Transverse colon (tissue), 4 donors: ENCODE results near the gene GTPBP1. TPM values are rescaled to one million over a fixed set of nuclear protein-coding genes. Genes with fewer than 3 reads are reported as not detected.

Source experiments
- DNase-seq: peaks from one replicate; pipeline ENCODE4 v3.0.0-alpha.2; 2019
- H3K27ac ChIP-seq, 4 donors: fragments of 200-600 bp; sonication (generic); 2 replicates each; pipeline ENCODE4 v1.5.1; 2016 to 2018; ENCODE audit warnings: inconsistent platforms in 4 of 4
- H3K27me3 ChIP-seq: fragments of 200-600 bp; sonication (generic); 2 replicates; pipeline ENCODE4 v1.5.1; 2017; ENCODE audit warnings: inconsistent platforms
- H3K36me3 ChIP-seq, 4 donors: fragments of 200-600 bp; sonication (generic); 2 replicates each; pipeline ENCODE4 v1.5.1; 2017 to 2019; ENCODE audit warnings: inconsistent platforms in 4 of 4
- H3K4me1 ChIP-seq, 4 donors: fragments of 200-600 bp; sonication (generic); 2 replicates each; pipeline ENCODE4 v1.5.1; 2017 to 2020; ENCODE audit warnings: inconsistent platforms in 4 of 4
- H3K4me3 ChIP-seq, 4 donors: fragments of 200-600 bp; sonication (generic); 1 replicate in 1 of 4; 2 replicates in 3 of 4; pipeline versions ENCODE4 v1.5.1 to v1.6.1; 2017 to 2019; ENCODE audit warnings: inconsistent platforms in 4 of 4
- H3K9me3 ChIP-seq, 2 donors: fragments of 200-600 bp; sonication (generic); 2 replicates each; pipeline ENCODE4 v1.5.1; 2017 to 2019; ENCODE audit warnings: inconsistent platforms in 2 of 2
- EP300 ChIP-seq: sonication (generic); formaldehyde crosslinking; IDR thresholded peaks from one replicate; pipeline ENCODE4 v1.6.1; 2017; ENCODE audit warnings: antibody characterized with exemption, low read depth
- POLR2A ChIP-seq: fragments of 450-650 bp; IDR thresholded peaks from one replicate; pipeline ENCODE4 v1.6.1; 2016; ENCODE audit warnings: antibody characterized with exemption, mild to moderate bottlenecking, moderate library complexity
- POLR2AphosphoS5 ChIP-seq, 3 donors: sonication (generic); formaldehyde crosslinking; IDR thresholded peaks; one replicate each; pipeline ENCODE4 v1.6.1; 2016; ENCODE audit warnings: antibody characterized with exemption in 3 of 3
- WGBS, 2 donors: methylation state at CpG; one replicate each; pipeline ENCODE4 v1.1.5; 2018; ENCODE audit warnings: low coverage in 1 of 2; 5-methylcytosine and 5-hydroxymethylcytosine counted together
- in situ Hi-C, 4 donors: fragments of 200-750 bp; cut with MboI; loops; one replicate each; pipeline versions ENCODE4 v1.15.0 to v1.15.1; 2017; ENCODE audit warnings: low sequenced_read_pairs in 3 of 4, low pct_ligation_motif_present in 1 of 4, low pct_unique_long_range_greater_than_20kb in 1 of 4
- intact Hi-C: fragments of 100-400 bp; cut with DNase I; formaldehyde crosslinking; loops from one replicate; pipeline ENCODE4 v1.15.1; 2023; ENCODE audit warnings: low total_unique reads
- total RNA-seq, 4 donors: library from RNA; depleted of rRNA; stranded (reverse); fragments of >200 nt; gene quantifications; one replicate each; pipeline ENCODE4 v1.1.0, GENCODE V29; 2016
- TF ChIP-seq, protein P1 (sequence below), 5 experiments: fragments of 200-600 bp in 3 of 5; fragments of 450-650 bp in 2 of 5; sonication (generic) in 3 of 5; IDR thresholded peaks; 1 replicate in 2 of 5; 2 replicates in 3 of 5; pipeline ENCODE4 v1.5.1; 2016 to 2017; ENCODE audit warnings: antibody characterized with exemption in 5 of 5, inconsistent platforms in 3 of 5, mild to moderate bottlenecking in 2 of 5, moderate library complexity in 1 of 5

GTPBP1 gene
- total RNA-seq, 4 donors from 2014 or later = 51.5 to 84.9 (median 77.6) TPM

DNA sequence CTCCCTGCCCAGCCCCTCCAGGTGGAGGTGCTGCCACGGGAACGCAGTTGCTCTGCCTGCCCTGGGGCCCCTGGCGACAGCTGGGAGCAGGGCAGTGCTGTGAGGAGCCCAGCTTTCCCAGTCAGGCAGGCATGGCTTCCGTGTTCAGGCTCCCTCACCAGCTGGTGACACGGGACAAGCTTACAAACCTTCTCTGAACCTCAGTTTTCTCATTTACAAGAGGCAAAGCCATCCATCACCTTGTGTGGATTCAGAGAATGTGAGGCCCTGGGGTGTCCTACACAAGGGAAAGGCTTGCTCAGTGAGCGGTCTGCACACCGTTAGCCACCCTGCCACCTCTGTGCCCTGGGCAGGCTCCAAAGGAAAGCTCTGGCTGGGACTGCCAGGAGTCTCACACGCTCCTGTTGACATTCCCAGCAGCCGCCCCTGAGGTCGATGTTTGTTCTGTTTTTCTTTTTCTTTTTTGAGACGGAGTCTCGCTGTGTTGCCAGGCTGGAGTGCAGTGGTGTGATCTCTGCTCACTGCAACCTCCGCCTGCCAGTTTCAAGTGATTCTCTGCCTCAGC is 26.6 kb downstream of the GTPBP1 start:
- no peak for DNase-seq
- in situ Hi-C loops = no loop called here
- intact Hi-C loops = no loop called here
- no peaks in the 10 kb centered on the region for H3K9me3 ChIP-seq
- WGBS, 2 donors = 67 to 78% methylated on average over 3 to 11 of the region's 13 CpGs
- no peaks in the 10 kb centered on the region for H3K27me3 ChIP-seq
- TF ChIP-seq POLR2A = no peak
- TF ChIP-seq POLR2AphosphoS5 (IDR thresholded peaks at IDR 0.05) = peak in 2 of 3 donors; percentile 2 to 36
- H3K27ac ChIP-seq = peak overlapping the region; percentile 64 to 80 (median 68)
- H3K4me1 ChIP-seq = peaks cover 16 to 21% (median 20%) of the 10 kb centered on the region in 4 donors
- H3K36me3 ChIP-seq = peaks cover 0 to 43% (median 23%) of the 10 kb centered on the region in 4 donors
- no peak overlapping the region for H3K4me3 ChIP-seq

DNA sequence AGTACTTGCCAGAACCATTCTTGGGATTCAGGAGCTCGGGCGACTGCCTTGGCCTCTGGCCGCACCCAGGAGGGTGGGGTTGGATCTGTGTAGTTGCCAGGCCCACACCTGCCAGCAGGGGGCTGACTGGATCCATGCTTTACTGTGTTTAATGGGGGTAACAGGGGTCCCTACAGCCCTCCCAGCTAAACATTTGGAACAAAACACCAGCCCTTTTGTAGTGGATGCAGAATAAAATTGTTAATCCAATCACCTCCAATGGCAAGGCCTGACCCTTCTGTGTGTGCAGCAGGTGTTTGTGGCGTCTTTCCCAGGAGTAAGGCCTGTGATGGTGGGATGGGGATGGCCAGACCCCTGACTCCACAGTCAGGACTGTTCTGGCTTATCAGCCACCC is 27.6 kb downstream of the GTPBP1 start:
- in situ Hi-C loops = no loop called here
- H3K36me3 ChIP-seq = peaks cover 0 to 43% (median 24%) of the 10 kb centered on the region in 4 donors

DNA sequence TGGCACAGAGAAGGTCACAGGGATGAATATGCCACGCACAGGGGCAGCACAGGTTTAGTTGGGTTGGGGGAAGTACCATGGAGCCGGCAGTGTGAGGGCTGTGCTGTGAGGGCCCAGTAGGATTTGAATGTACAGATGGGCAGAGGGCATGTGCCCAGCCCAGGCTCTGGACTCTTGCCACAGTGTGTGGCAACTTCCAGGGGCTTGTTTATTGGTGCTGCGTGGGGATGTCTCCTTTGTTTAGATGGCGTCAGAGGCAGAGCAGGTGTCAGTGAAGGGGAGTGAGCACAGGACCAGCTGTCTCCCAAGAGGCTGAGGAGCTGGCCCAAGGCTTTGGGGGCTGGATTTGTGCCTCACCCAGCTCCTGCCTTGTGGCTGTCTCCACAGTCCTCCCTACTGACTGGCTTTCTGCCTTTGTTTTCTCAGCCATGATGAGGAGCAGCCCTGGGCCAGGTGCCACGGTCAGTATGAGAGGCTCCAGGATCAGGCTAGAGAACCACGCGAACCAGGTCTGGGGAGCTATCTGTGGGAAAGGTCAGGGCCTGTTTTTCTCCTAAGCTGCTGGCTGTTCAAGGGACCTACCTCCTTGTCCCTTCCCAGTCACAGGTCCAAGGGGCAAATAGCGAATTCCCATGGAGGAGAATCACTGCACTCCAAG is 28.1 kb downstream of the GTPBP1 start:
- TF ChIP-seq POLR2A (no peak), EP300 (peak; percentile 41), POLR2AphosphoS5 (IDR thresholded peaks at IDR 0.05) (peak in 1 of 3 donors; percentile 39)
- TF ChIP-seq, protein P1, sequence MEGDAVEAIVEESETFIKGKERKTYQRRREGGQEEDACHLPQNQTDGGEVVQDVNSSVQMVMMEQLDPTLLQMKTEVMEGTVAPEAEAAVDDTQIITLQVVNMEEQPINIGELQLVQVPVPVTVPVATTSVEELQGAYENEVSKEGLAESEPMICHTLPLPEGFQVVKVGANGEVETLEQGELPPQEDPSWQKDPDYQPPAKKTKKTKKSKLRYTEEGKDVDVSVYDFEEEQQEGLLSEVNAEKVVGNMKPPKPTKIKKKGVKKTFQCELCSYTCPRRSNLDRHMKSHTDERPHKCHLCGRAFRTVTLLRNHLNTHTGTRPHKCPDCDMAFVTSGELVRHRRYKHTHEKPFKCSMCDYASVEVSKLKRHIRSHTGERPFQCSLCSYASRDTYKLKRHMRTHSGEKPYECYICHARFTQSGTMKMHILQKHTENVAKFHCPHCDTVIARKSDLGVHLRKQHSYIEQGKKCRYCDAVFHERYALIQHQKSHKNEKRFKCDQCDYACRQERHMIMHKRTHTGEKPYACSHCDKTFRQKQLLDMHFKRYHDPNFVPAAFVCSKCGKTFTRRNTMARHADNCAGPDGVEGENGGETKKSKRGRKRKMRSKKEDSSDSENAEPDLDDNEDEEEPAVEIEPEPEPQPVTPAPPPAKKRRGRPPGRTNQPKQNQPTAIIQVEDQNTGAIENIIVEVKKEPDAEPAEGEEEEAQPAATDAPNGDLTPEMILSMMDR (IDR thresholded peaks at IDR 0.05) = no peak
- Histone ChIP-seq H3K36me3 (peaks cover 0 to 43% (median 23%) of the 10 kb centered on the region in 4 donors), H3K4me3 (no peak overlapping the region), H3K4me1 (peaks cover 16 to 21% (median 20%) of the 10 kb centered on the region in 4 donors), H3K27ac (peak overlapping the region; percentile 64 to 80 (median 68)), H3K27me3 (no peaks in the 10 kb centered on the region), H3K9me3 (no peaks in the 10 kb centered on the region)
- WGBS, 2 donors = 65% methylated on average over 8 of the region's 8 CpGs; no CpG with 5 or more reads in 1 of the 2 donors
- peak; percentile 42 for DNase-seq
- in situ Hi-C loops = no loop called here
- intact Hi-C loops = no loop called here

More for the DNA sequence above, 27.6 kb downstream of the GTPBP1 start:
- DNase-seq = peak; percentile 70
- 31% methylated on average over 4 of the region's 4 CpGs; no CpG with 5 or more reads in 1 of the 2 donors for WGBS, 2 donors
- no peaks in the 10 kb centered on the region for H3K27me3 ChIP-seq
- intact Hi-C loops = no loop called here
- H3K9me3 ChIP-seq = no peaks in the 10 kb centered on the region
- peaks cover 16 to 21% (median 20%) of the 10 kb centered on the region in 4 donors for H3K4me1 ChIP-seq
- no peak overlapping the region for H3K4me3 ChIP-seq
- H3K27ac ChIP-seq = peak overlapping the region; percentile 64 to 80 (median 68)
- TF ChIP-seq, protein P1 (IDR thresholded peaks at IDR 0.05) = peak; percentile 76 to 89 (median 85)
- no peak for TF ChIP-seq POLR2AphosphoS5 (IDR thresholded peaks at IDR 0.05)
- TF ChIP-seq POLR2A = no peak

DNA sequence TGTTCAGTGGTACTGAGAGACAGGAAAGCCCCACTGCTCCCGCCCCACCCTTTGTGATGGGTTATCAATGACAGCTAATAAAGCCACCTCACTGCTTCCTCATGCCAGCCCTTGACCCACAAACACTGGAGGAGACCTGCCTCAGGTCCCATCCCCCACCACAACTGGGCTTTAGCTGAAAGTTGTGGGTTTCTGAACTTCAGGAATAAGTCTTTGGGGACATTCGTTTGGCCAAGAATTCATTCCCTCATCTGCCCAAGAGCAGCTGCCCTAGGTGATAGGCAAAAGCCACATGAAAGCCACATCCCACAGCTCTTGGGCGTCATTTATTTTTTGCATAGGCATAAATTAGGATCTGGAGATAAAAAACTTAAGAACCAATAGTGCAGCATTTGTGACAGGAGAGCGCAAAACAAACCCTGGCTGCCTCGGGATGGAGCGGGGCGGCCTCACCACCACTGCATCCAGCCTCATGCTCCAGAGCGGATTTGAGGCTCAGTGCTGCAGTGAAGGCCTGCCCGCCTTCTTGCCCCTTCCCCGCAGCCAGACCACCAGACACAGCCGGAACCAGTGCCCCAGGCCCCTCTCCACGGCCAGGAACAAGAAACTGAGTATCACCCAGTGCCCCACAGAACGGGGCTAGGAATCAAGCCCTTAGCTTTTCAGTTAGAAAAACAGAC is 28.8 kb downstream of the GTPBP1 start:
- intact Hi-C loops (no loop called here), in situ Hi-C loops (no loop called here)
- peaks cover 0 to 43% (median 23%) of the 10 kb centered on the region in 4 donors for H3K36me3 ChIP-seq
- TF ChIP-seq POLR2A (no peak), EP300 (no peak), POLR2AphosphoS5 (IDR thresholded peaks at IDR 0.05) (no peak)
- TF ChIP-seq, protein P1 (IDR thresholded peaks at IDR 0.05) = no peak
- WGBS, 2 donors = 86 to 90% methylated on average over 2 to 13 of the region's 13 CpGs
- DNase-seq = no peak
- no peaks in the 10 kb centered on the region for H3K9me3 ChIP-seq
- H3K27ac ChIP-seq = peak overlapping the region; percentile 64 to 80 (median 68)
- H3K4me1 ChIP-seq = peaks cover 16 to 21% (median 20%) of the 10 kb centered on the region in 4 donors
- no peaks in the 10 kb centered on the region for H3K27me3 ChIP-seq
- H3K4me3 ChIP-seq = no peak overlapping the region
